Stimulated activated naive B cell treated with anti-CD40 and anti-IgM and Interleukin-4, amounts not matched to agents 10 μg/mL and 1 μg/mL and 100 μg/mL, for 72 hours (primary cell): ENCODE results near the gene AP1S2.
A peak's percentile ranks its signal among the peaks of the same experiment; 100 is the strongest.

Experiments used
- ATAC-seq, 2 donors: fragments of 150-1000 bp; cut with Tn5 transposase; replicated peaks; 2 replicates each; pipeline ENCODE4 v1.10.0; 2021; ENCODE audit warnings: moderate library complexity in 1 of 2
- DNase-seq: peaks from one replicate; pipeline ENCODE4 v3.0.0; 2021
- H3K27ac Mint-ChIP-seq: one replicate; pipeline ENCODE4 v1.8.0; 2022; ENCODE audit warnings: mild to moderate bottlenecking, mixed read lengths
- H3K27me3 Mint-ChIP-seq, 2 donors: one replicate each; pipeline ENCODE4 v1.8.0; 2022; ENCODE audit warnings: mixed read lengths in 2 of 2
- H3K36me3 Mint-ChIP-seq, 2 donors: one replicate each; pipeline ENCODE4 v1.8.0; 2022; ENCODE audit warnings: mixed read lengths in 2 of 2, mild to moderate bottlenecking in 1 of 2
- H3K4me1 Mint-ChIP-seq, 2 donors: one replicate each; pipeline ENCODE4 v1.8.0; 2022; ENCODE audit warnings: mixed read lengths in 2 of 2, mild to moderate bottlenecking in 1 of 2
- H3K4me3 Mint-ChIP-seq, 2 donors: one replicate each; pipeline ENCODE4 v1.8.0; 2022; ENCODE audit warnings: mild to moderate bottlenecking in 2 of 2, mixed read lengths in 2 of 2, moderate library complexity in 1 of 2
- H3K9me3 Mint-ChIP-seq, 2 donors: one replicate each; pipeline ENCODE4 v1.8.0; 2022; ENCODE audit warnings: mixed read lengths in 2 of 2, mild to moderate bottlenecking in 1 of 2

Gene AP1S2

GRCh38 chrX:15813416-15813815 lies 41.2 kb downstream of the AP1S2 start:
- H3K27me3 Mint-ChIP-seq = no peaks in the 10 kb centered on the region
- DNase-seq (no peak), ATAC-seq (no peak)
- no peaks in the 10 kb centered on the region for H3K9me3 Mint-ChIP-seq
- peaks cover 6 to 8% of the 10 kb centered on the region in 2 donors for H3K4me1 Mint-ChIP-seq
- peaks cover 7 to 56% of the 10 kb centered on the region in 2 donors for H3K36me3 Mint-ChIP-seq
- H3K4me3 Mint-ChIP-seq = no peak overlapping the region
- H3K27ac Mint-ChIP-seq = no peak overlapping the region

GRCh38 chrX:15812192-15812938 lies 42.2 kb downstream of the AP1S2 start:
- ATAC-seq (no peak), DNase-seq (no peak)
- H3K27me3 Mint-ChIP-seq = no peaks in the 10 kb centered on the region
- no peak overlapping the region for H3K4me3 Mint-ChIP-seq
- H3K9me3 Mint-ChIP-seq = no peaks in the 10 kb centered on the region
- peaks cover 6 to 8% of the 10 kb centered on the region in 2 donors for H3K4me1 Mint-ChIP-seq
- peaks cover 3 to 59% of the 10 kb centered on the region in 2 donors for H3K36me3 Mint-ChIP-seq
- no peak overlapping the region for H3K27ac Mint-ChIP-seq

GRCh38 chrX:15808254-15808653 lies 46.4 kb downstream of the AP1S2 start:
- DNase-seq (no peak), ATAC-seq (no peak)
- H3K4me3 Mint-ChIP-seq = no peak overlapping the region
- no peak overlapping the region for H3K27ac Mint-ChIP-seq
- no peaks in the 10 kb centered on the region for H3K9me3 Mint-ChIP-seq
- H3K36me3 Mint-ChIP-seq = peaks cover 9 to 68% of the 10 kb centered on the region in 2 donors
- H3K27me3 Mint-ChIP-seq = no peaks in the 10 kb centered on the region
- H3K4me1 Mint-ChIP-seq = peaks cover 7 to 14% of the 10 kb centered on the region in 2 donors

GRCh38 chrX:15804563-15804962 lies 50.0 kb downstream of the AP1S2 start:
- Mint-ChIP-seq H3K4me1 (peaks cover 6 to 14% of the 10 kb centered on the region in 2 donors), H3K27me3 (no peaks in the 10 kb centered on the region), H3K27ac (no peak overlapping the region), H3K36me3 (peaks cover 6 to 54% of the 10 kb centered on the region in 2 donors), H3K4me3 (no peak overlapping the region), H3K9me3 (no peaks in the 10 kb centered on the region)
- no peak for DNase-seq
- ATAC-seq = no peak

GRCh38 chrX:15797707-15798106 lies 56.9 kb downstream of the AP1S2 start:
- no peak overlapping the region for H3K4me3 Mint-ChIP-seq
- DNase-seq (no peak), ATAC-seq (no peak)
- no peak overlapping the region for H3K27ac Mint-ChIP-seq
- H3K9me3 Mint-ChIP-seq = no peaks in the 10 kb centered on the region
- H3K4me1 Mint-ChIP-seq = peaks cover 0 to 19% of the 10 kb centered on the region in 2 donors
- H3K27me3 Mint-ChIP-seq = no peaks in the 10 kb centered on the region
- peaks cover 12 to 53% of the 10 kb centered on the region in 2 donors for H3K36me3 Mint-ChIP-seq

- H3K4me3 Mint-ChIP-seq = no peak overlapping the region
- peaks cover 0 to 13% of the 10 kb centered on the region in 2 donors for H3K4me1 Mint-ChIP-seq
- no peaks in the 10 kb centered on the region for H3K9me3 Mint-ChIP-seq
- no peak overlapping the region for H3K27ac Mint-ChIP-seq
- DNase-seq = no peak
- H3K27me3 Mint-ChIP-seq = no peaks in the 10 kb centered on the region
- ATAC-seq = peak; percentile 38 to 43
- peaks cover 6 to 23% of the 10 kb centered on the region in 2 donors for H3K36me3 Mint-ChIP-seq
Observed at GRCh38 chrX:15790769-15791290, 63.8 kb downstream of the AP1S2 start.

GRCh38 chrX:15789979-15790768 lies 64.4 kb downstream of the AP1S2 start, which contains the start of gene ZRSR2:
Gene ZRSR2, plus strand, starts transcription at chrX:15790484. Its CDS starts 12 bp downstream, at chrX:15790496.
- ATAC-seq (peak; percentile 91 to 93), DNase-seq (peak; percentile 92)
- Mint-ChIP-seq H3K36me3 (peaks cover 5 to 19% of the 10 kb centered on the region in 2 donors), H3K4me1 (peaks cover 0 to 10% of the 10 kb centered on the region in 2 donors), H3K27me3 (no peaks in the 10 kb centered on the region), H3K4me3 (no peak within 1 kb of the TSS), H3K9me3 (no peaks in the 10 kb centered on the region), H3K27ac (no peak within 1 kb of the TSS)

GRCh38 chrX:15786915-15787314 lies 67.7 kb downstream of the AP1S2 start:
- no peak overlapping the region for H3K4me3 Mint-ChIP-seq
- no peak overlapping the region for H3K27ac Mint-ChIP-seq
- DNase-seq (no peak), ATAC-seq (no peak)
- no peaks in the 10 kb centered on the region for H3K9me3 Mint-ChIP-seq
- peaks cover 0 to 14% of the 10 kb centered on the region in 2 donors for H3K36me3 Mint-ChIP-seq
- peaks cover 2 to 4% of the 10 kb centered on the region in 2 donors for H3K4me1 Mint-ChIP-seq
- H3K27me3 Mint-ChIP-seq = no peaks in the 10 kb centered on the region

GRCh38 chrX:15785176-15785750 lies 69.3 kb downstream of the AP1S2 start:
- H3K9me3 Mint-ChIP-seq = no peaks in the 10 kb centered on the region
- H3K27ac Mint-ChIP-seq = no peak overlapping the region
- ATAC-seq = no peak
- no peaks in the 10 kb centered on the region for H3K27me3 Mint-ChIP-seq
- no peak overlapping the region for H3K4me3 Mint-ChIP-seq
- peaks cover 2 to 4% of the 10 kb centered on the region in 2 donors for H3K4me1 Mint-ChIP-seq
- peaks cover 0 to 14% of the 10 kb centered on the region in 2 donors for H3K36me3 Mint-ChIP-seq
- no peak for DNase-seq

- DNase-seq = peak; percentile 2
- ATAC-seq = peak; percentile 75 to 82
- peaks cover 0 to 25% of the 10 kb centered on the region in 2 donors for H3K36me3 Mint-ChIP-seq
- no peaks in the 10 kb centered on the region for H3K9me3 Mint-ChIP-seq
- H3K4me3 Mint-ChIP-seq = peak overlapping the region; percentile 88 to 89
- H3K4me1 Mint-ChIP-seq = peaks cover 2 to 4% of the 10 kb centered on the region in 2 donors
- peak overlapping the region; percentile 99 for H3K27ac Mint-ChIP-seq
- H3K27me3 Mint-ChIP-seq = no peaks in the 10 kb centered on the region
Observed at GRCh38 chrX:15781961-15782699, 72.5 kb downstream of the AP1S2 start.
